GM12878 (cell line): Measurements from ENCODE around the gene SYNPR. TPM values are rescaled to one million over a fixed set of nuclear protein-coding genes. Genes with fewer than 3 reads are reported as not detected.

Source experiments
- ATAC-seq: fragments of 200-7000 bp; cut with Tn5 transposase; 3 replicates; pipeline ENCODE4 v1.9.1; 2020; ENCODE audit warnings: mild to moderate bottlenecking, moderate library complexity
- BruUV-seq: library from RNA; stranded (reverse); fragments of 400-500 nt; replicated peaks from 2 replicates; lab custom pipeline; 2021; lab: Mats Ljungman, UMichigan
- CTCF ChIA-PET: fragments of 300-600 bp; sonication (Branson Sonifier 250); formaldehyde crosslinking; extraction: SDS; loops from one replicate; lab custom pipeline; 2021; ENCODE audit warnings: inconsistent platforms; lab: Yijun Ruan, JAX
- POLR2A ChIA-PET: fragments of 350-600 bp; formaldehyde crosslinking; extraction: SDS; loops from one replicate; lab custom pipeline; 2021; ENCODE audit warnings: inconsistent platforms; lab: Charles Lee
- RAD21 ChIA-PET: fragments of 300-600 bp; sonication (Branson Sonifier 250); formaldehyde crosslinking; loops from one replicate; lab custom pipeline; 2023; ENCODE audit warnings: antibody characterized with exemption; ENCODE audit not compliant: unreplicated experiment; lab: Charles Lee
- SMC1A ChIA-PET: fragments of 300-600 bp; sonication (Branson Sonifier 250); formaldehyde crosslinking; loops from one replicate; lab custom pipeline; 2023; ENCODE audit not compliant: unreplicated experiment, uncharacterized antibody; lab: Charles Lee
- DNase-seq: peaks from one replicate; pipeline ENCODE4 v3.0.0-alpha.2; 2011; ENCODE audit warnings: low read depth, low spot score
- FAIRE-seq: peaks from 3 replicates; lab custom pipeline; 2011; peaks lifted over from hg19 to GRCh38; lab: Jason Lieb, UNC
- H2AFZ ChIP-seq: 2 replicates; pipeline ENCODE4 v1.6.0; 2011; ENCODE audit warnings: low read depth, low read length, control low read depth; ENCODE audit not compliant: control insufficient read depth
- H3K27ac ChIP-seq: 2 replicates; pipeline ENCODE4 v1.5.1; 2011; ENCODE audit warnings: control low read depth; ENCODE audit not compliant: control insufficient read depth, insufficient read depth
- H3K27me3 ChIP-seq, 2 experiments: replicated peaks in 1 of 2; 2 replicates each; pipeline versions ENCODE4 v1.6.0 to v1.6.1; 2011; ENCODE audit warnings: low read length in 1 of 2; ENCODE audit not compliant: control insufficient read depth in 2 of 2, insufficient read depth in 2 of 2
- H3K36me3 ChIP-seq, 2 experiments: 2 replicates each; pipeline ENCODE4 v1.5.1; 2011; ENCODE audit warnings: low read length in 1 of 2; ENCODE audit not compliant: control insufficient read depth in 2 of 2, insufficient read depth in 2 of 2
- H3K4me1 ChIP-seq: 2 replicates; pipeline ENCODE4 v1.6.1; 2011; ENCODE audit warnings: mild to moderate bottlenecking, low read length, moderate library complexity, mixed read lengths; ENCODE audit not compliant: control insufficient read depth, insufficient read depth
- H3K4me2 ChIP-seq: 2 replicates; pipeline ENCODE4 v1.6.0; 2011; ENCODE audit warnings: control low read depth; ENCODE audit not compliant: control insufficient read depth, insufficient read depth
- H3K4me3 ChIP-seq: fragments of 200-600 bp; sonication (generic); 2 replicates; pipeline ENCODE4 v1.5.1; 2016
- H3K79me2 ChIP-seq: 2 replicates; pipeline ENCODE4 v1.6.0; 2011; ENCODE audit warnings: low read length; ENCODE audit not compliant: control insufficient read depth, insufficient read depth
- H3K9ac ChIP-seq: 2 replicates; pipeline ENCODE4 v1.8.0; 2011; ENCODE audit warnings: low read length, control low read depth, mixed read lengths; ENCODE audit not compliant: control insufficient read depth, insufficient read depth
- H3K9me3 ChIP-seq: replicated peaks from 3 replicates; pipeline ENCODE4 v1.5.1; 2011; ENCODE audit warnings: mild to moderate bottlenecking, low read length; ENCODE audit not compliant: control insufficient read depth, insufficient read depth
- H4K20me1 ChIP-seq: 2 replicates; pipeline ENCODE4 v1.6.0; 2011; ENCODE audit not compliant: control insufficient read depth, insufficient read depth
- ASH2L ChIP-seq: fragments of 300-600, 200-600 bp; sonication (generic); IDR thresholded peaks from 2 replicates; pipeline ENCODE4 v1.6.1; 2017; ENCODE audit warnings: low read depth, mild to moderate bottlenecking, borderline replicate concordance
- ATF2 ChIP-seq: IDR thresholded peaks from 2 replicates; pipeline ENCODE4 v1.6.1; 2012; ENCODE audit warnings: low read length, inconsistent platforms
- BACH1 ChIP-seq: fragments of 450-650 bp; IDR thresholded peaks from 2 replicates; pipeline ENCODE4 v1.6.1; 2017; ENCODE audit warnings: mild to moderate bottlenecking, borderline replicate concordance
- BRCA1 ChIP-seq: IDR thresholded peaks from 2 replicates; pipeline ENCODE4 v1.6.1; 2011; ENCODE audit warnings: low read depth, low read length, improper control_type of control experiment
- CHD2 ChIP-seq: IDR thresholded peaks from 2 replicates; pipeline ENCODE4 v1.6.1; 2011; ENCODE audit warnings: low read depth, low read length, improper control_type of control experiment, borderline replicate concordance
- CREB1 ChIP-seq: IDR thresholded peaks from 2 replicates; pipeline ENCODE4 v1.6.1; 2012; ENCODE audit warnings: low read depth, mild to moderate bottlenecking, inconsistent platforms
- HCFC1 ChIP-seq: fragments of 150-350 bp; IDR thresholded peaks from 2 replicates; pipeline ENCODE4 v1.6.1; 2014; ENCODE audit warnings: low read length
- IRF4 ChIP-seq: IDR thresholded peaks from 2 replicates; pipeline ENCODE4 v1.6.1; 2011; ENCODE audit warnings: low read depth, low read length
- KLF5 ChIP-seq: fragments of 450-650 bp; IDR thresholded peaks from 2 replicates; pipeline ENCODE4 v1.6.1; 2014; ENCODE audit warnings: mild to moderate bottlenecking; ENCODE audit not compliant: partially characterized antibody
- MXI1 ChIP-seq: fragments of 150-350 bp; IDR thresholded peaks from 2 replicates; pipeline ENCODE4 v1.6.1; 2011; ENCODE audit warnings: low read depth, mild to moderate bottlenecking, inconsistent platforms, low read length, improper control_type of control experiment
- NR2F1 ChIP-seq: fragments of 450-650 bp; conservative IDR thresholded peaks from 2 replicates; pipeline ENCODE4 v1.6.1; 2017; ENCODE audit warnings: mild to moderate bottlenecking
- POLR2A ChIP-seq: IDR thresholded peaks from 2 replicates; pipeline ENCODE4 v1.6.1; 2011; ENCODE audit warnings: low read depth, mild to moderate bottlenecking, low read length
- SRF ChIP-seq, 2 experiments: IDR thresholded peaks; 2 replicates each; pipeline ENCODE4 v1.6.1; 2011; ENCODE audit warnings: low read depth in 2 of 2, low read length in 2 of 2, mild to moderate bottlenecking in 1 of 2, moderate library complexity in 1 of 2
- TCF12 ChIP-seq: IDR thresholded peaks from 2 replicates; pipeline ENCODE4 v1.6.1; 2011; ENCODE audit warnings: low read depth, mild to moderate bottlenecking, low read length
- WGBS: methylation state at CpG from one replicate; pipeline ENCODE4 v1.1.6; 2016; ENCODE audit warnings: low lambda C conversion rate; ENCODE audit not compliant: insufficient replicate concordance, insufficient coverage; ENCODE audit errors: missing lambda C conversion rate; 5-methylcytosine and 5-hydroxymethylcytosine counted together
- in situ Hi-C: fragments of 300-500 bp; cut with MboI; formaldehyde crosslinking; loops from 9 replicates; pipeline ENCODE4 v1.14.3; 2018; ENCODE audit warnings: mixed read lengths
- intact Hi-C: fragments of 100-400 bp; cut with micrococcal nuclease; formaldehyde crosslinking; loops from one replicate; pipeline ENCODE4 v1.14.2; 2022; ENCODE audit not compliant: unreplicated experiment
- polyA plus RNA-seq, 11 experiments: library from polyadenylated mRNA; depleted of rRNA in 4 of 11; unstranded in 6 of 11; stranded (reverse) in 5 of 11; fragments of >200 nt; fragmentation: Nextera tagmentation in 4 of 11; fragmentation: Illumina TruSeq in 1 of 11; extraction: Ambion mirVana in 4 of 11; extraction: Trizol in 1 of 11; gene quantifications; 1 replicate in 1 of 11; 2 replicates in 10 of 11; pipeline versions ENCODE4 v1.2.1 to v1.2.3, GENCODE V29; 2011 to 2016; ENCODE audit warnings: inconsistent platforms in 2 of 11, missing spikeins in 2 of 11, low read depth in 1 of 11
- total RNA-seq, 4 experiments: library from RNA; depleted of rRNA in 3 of 4; stranded (reverse); fragments of >200 nt in 3 of 4; fragmentation: Illumina TruSeq in 1 of 4; extraction: Trizol in 1 of 4; gene quantifications; 2 replicates each; pipeline versions ENCODE4 v1.2.1 to v1.2.3, GENCODE V29; 2013 to 2021
- TF ChIP-seq, protein P1 (sequence below): fragments of 450-650 bp; IDR thresholded peaks from 2 replicates; pipeline ENCODE4 v1.6.1; 2018; ENCODE audit warnings: mild to moderate bottlenecking, low read depth, moderate library complexity; ENCODE audit not compliant: partially characterized antibody

Gene SYNPR
- total and polyA plus RNA-seq, 10 of the 15 experiments (the other 5 are each of a cell fraction or from before 2014, with no cell fraction given), result not detected

DNA sequence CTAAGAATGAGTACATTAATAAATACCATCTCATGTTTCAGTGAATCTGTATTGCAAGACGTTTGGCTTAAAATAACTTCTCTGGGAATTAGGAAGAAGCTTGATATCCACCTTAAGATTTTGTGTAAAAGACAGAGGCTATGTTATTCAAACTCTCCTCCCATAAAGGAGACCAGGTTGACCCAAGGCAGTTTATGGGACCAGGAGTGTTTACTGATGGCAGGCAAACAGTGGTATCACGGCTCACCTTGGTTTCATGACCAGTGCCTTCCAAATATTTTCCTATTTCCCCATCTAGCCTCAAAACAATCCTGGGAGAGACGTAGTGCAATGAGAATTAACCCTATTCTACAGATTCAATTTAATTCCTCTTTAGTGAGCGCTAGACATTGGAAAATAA is 284.2 kb downstream of the SYNPR start:
- FAIRE-seq (no peak), DNase-seq (no peak), ATAC-seq (no peak)
- Histone ChIP-seq H3K27ac (no peak overlapping the region), H3K4me1 (no peaks in the 10 kb centered on the region), H3K9me3 (no peaks in the 10 kb centered on the region), H3K27me3 (no peaks in the 10 kb centered on the region), H2AFZ (no peak overlapping the region), H4K20me1 (no peaks in the 10 kb centered on the region), H3K4me2 (no peak overlapping the region), H3K9ac (no peak overlapping the region), H3K79me2 (no peaks in the 10 kb centered on the region)
- ChIA-PET SMC1A (no interaction called here), CTCF (no interaction called here), POLR2A (no interaction called here)
- in situ Hi-C loops (no loop called here), intact Hi-C loops (no loop called here)
- WGBS, result 13% methylated on average over 4 of the region's 4 CpGs
- BruUV-seq, result no TSS peak
- TF ChIP-seq CHD2, result no peak
- no peak for TF ChIP-seq KLF5
- no peak for TF ChIP-seq BRCA1
- no peak for TF ChIP-seq TCF12
- TF ChIP-seq, all 136 proteins: peak for 0
- RAD21 ChIA-PET, result no interaction called here
- no peak overlapping the region for H3K4me3 ChIP-seq
- no peaks in the 10 kb centered on the region for H3K36me3 ChIP-seq

DNA sequence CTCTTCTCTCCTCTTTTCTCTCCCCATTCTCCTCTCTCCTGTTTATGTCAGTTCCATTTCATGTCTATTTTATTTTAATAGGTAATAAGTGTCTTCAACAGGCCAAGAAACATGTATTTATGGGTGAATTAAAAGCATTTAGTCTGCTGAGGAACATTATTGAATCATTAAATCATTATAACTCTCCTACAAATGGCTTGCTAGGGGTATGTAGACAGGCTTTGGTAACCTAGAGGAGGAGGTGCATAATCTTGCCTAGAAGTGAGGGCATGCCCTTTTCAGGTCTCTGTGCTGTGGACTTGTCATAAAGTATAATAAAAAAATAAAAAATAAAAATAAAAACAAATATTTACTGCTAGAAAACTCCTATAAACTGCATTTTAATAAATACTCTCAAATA is 285.5 kb downstream of the SYNPR start:
- CTCF ChIA-PET, result no interaction called here
- in situ Hi-C loops, result no loop called here
- no peak for ATAC-seq
- TF ChIP-seq KLF5 (no peak), SRF (IDR thresholded peaks at IDR 0.05; ENCODE audit: low read depth in 2 of 2, low read length in 2 of 2) (no peak), HCFC1 (no peak), IRF4 (no peak), POLR2A (no peak), ATF2 (no peak), MXI1 (no peak), CREB1 (no peak), NR2F1 (no peak), BACH1 (no peak), ASH2L (no peak)
- TF ChIP-seq, protein P1, sequence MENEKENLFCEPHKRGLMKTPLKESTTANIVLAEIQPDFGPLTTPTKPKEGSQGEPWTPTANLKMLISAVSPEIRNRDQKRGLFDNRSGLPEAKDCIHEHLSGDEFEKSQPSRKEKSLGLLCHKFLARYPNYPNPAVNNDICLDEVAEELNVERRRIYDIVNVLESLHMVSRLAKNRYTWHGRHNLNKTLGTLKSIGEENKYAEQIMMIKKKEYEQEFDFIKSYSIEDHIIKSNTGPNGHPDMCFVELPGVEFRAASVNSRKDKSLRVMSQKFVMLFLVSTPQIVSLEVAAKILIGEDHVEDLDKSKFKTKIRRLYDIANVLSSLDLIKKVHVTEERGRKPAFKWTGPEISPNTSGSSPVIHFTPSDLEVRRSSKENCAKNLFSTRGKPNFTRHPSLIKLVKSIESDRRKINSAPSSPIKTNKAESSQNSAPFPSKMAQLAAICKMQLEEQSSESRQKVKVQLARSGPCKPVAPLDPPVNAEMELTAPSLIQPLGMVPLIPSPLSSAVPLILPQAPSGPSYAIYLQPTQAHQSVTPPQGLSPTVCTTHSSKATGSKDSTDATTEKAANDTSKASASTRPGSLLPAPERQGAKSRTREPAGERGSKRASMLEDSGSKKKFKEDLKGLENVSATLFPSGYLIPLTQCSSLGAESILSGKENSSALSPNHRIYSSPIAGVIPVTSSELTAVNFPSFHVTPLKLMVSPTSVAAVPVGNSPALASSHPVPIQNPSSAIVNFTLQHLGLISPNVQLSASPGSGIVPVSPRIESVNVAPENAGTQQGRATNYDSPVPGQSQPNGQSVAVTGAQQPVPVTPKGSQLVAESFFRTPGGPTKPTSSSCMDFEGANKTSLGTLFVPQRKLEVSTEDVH, result no peak

More for the DNA sequence above, 285.5 kb downstream of the SYNPR start:
- POLR2A ChIA-PET, result no interaction called here
- no peak overlapping the region for H3K4me2 ChIP-seq
- no peak for DNase-seq
- no peak overlapping the region for H3K4me3 ChIP-seq
- no peak overlapping the region for H2AFZ ChIP-seq
- H3K4me1 ChIP-seq, result no peaks in the 10 kb centered on the region
- intact Hi-C loops, result no loop called here
- no peak for FAIRE-seq
- H3K27me3 ChIP-seq, result no peaks in the 10 kb centered on the region
- no peaks in the 10 kb centered on the region for H3K36me3 ChIP-seq
- H3K9me3 ChIP-seq, result no peaks in the 10 kb centered on the region
- no peaks in the 10 kb centered on the region for H3K79me2 ChIP-seq
- no peaks in the 10 kb centered on the region for H4K20me1 ChIP-seq
- SMC1A ChIA-PET, result no interaction called here
- no peak overlapping the region for H3K9ac ChIP-seq
- no peak overlapping the region for H3K27ac ChIP-seq
- BruUV-seq, result no TSS peak
- RAD21 ChIA-PET, result no interaction called here
